Measurements from ENCODE around the gene MDP1. TPM values are rescaled to one million over a fixed set of nuclear protein-coding genes. Genes with fewer than 3 reads are reported as not detected.

MDP1 gene
- total and polyA plus RNA-seq, 2 experiments from 2014 or later: 39.3 to 70.5 TPM

- TF ChIP-seq, protein P1, sequence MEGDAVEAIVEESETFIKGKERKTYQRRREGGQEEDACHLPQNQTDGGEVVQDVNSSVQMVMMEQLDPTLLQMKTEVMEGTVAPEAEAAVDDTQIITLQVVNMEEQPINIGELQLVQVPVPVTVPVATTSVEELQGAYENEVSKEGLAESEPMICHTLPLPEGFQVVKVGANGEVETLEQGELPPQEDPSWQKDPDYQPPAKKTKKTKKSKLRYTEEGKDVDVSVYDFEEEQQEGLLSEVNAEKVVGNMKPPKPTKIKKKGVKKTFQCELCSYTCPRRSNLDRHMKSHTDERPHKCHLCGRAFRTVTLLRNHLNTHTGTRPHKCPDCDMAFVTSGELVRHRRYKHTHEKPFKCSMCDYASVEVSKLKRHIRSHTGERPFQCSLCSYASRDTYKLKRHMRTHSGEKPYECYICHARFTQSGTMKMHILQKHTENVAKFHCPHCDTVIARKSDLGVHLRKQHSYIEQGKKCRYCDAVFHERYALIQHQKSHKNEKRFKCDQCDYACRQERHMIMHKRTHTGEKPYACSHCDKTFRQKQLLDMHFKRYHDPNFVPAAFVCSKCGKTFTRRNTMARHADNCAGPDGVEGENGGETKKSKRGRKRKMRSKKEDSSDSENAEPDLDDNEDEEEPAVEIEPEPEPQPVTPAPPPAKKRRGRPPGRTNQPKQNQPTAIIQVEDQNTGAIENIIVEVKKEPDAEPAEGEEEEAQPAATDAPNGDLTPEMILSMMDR (IDR thresholded peaks at IDR 0.05; ENCODE audit: low read depth, low read length): no peak
- peak overlapping the region; percentile 98 for H3K27ac ChIP-seq
- DNase-seq (ENCODE audit: low read depth in 1 of 2, low spot score in 1 of 2): no peak
- no peaks in the 10 kb centered on the region for H3K9me3 ChIP-seq (ENCODE audit: low read depth)
- peaks cover 4% of the 10 kb centered on the region for H3K4me1 ChIP-seq (ENCODE audit: low read depth)
- H3K4me3 ChIP-seq: peak overlapping the region; percentile 67
- no peaks in the 10 kb centered on the region for H3K27me3 ChIP-seq
- peaks cover 9% of the 10 kb centered on the region for H3K36me3 ChIP-seq
Observed at GRCh38 chr14:24194186-24194872, 21.5 kb downstream of the MDP1 start.

GRCh38 chr14:24192933-24193332, 22.9 kb downstream of the MDP1 start:
- no peak for DNase-seq (ENCODE audit: low read depth in 1 of 2, low spot score in 1 of 2)
- Histone ChIP-seq H3K36me3 (peaks cover 9% of the 10 kb centered on the region), H3K4me3 (no peak overlapping the region), H3K27ac (no peak overlapping the region), H3K27me3 (no peaks in the 10 kb centered on the region), H3K9me3 (ENCODE audit: low read depth) (no peaks in the 10 kb centered on the region), H3K4me1 (ENCODE audit: low read depth) (peaks cover 4% of the 10 kb centered on the region)
- TF ChIP-seq, protein P1 (IDR thresholded peaks at IDR 0.05; ENCODE audit: low read depth, low read length): no peak

DNA sequence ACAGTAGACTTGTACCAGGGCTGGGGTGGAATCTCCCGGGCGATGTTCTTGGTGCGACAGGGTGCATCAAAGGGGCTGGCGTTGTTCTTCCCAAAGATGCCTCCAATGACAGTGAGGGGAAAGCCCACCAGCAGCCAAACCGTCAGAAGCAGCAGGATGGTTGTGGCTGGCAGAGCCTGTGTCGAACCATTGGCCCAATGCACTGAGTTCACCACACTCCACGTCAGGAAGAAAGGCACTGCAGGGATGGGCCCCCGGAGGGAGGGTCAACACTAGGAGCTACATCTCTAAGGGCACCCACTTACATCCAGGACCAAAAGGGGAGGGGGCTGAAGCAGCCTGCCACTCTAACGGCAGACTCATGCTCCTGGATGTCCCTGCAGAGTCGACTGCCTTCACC, 25.4 kb downstream of the MDP1 start:
- DNase-seq (ENCODE audit: low read depth in 1 of 2, low spot score in 1 of 2): no peak
- no peaks in the 10 kb centered on the region for H3K9me3 ChIP-seq (ENCODE audit: low read depth)
- H3K27ac ChIP-seq: no peak overlapping the region
- H3K4me3 ChIP-seq: no peak overlapping the region
- TF ChIP-seq, protein P1 (IDR thresholded peaks at IDR 0.05; ENCODE audit: low read depth, low read length): no peak
- H3K36me3 ChIP-seq: peaks cover 20% of the 10 kb centered on the region
- H3K27me3 ChIP-seq: no peaks in the 10 kb centered on the region
- H3K4me1 ChIP-seq (ENCODE audit: low read depth): no peaks in the 10 kb centered on the region

DNA sequence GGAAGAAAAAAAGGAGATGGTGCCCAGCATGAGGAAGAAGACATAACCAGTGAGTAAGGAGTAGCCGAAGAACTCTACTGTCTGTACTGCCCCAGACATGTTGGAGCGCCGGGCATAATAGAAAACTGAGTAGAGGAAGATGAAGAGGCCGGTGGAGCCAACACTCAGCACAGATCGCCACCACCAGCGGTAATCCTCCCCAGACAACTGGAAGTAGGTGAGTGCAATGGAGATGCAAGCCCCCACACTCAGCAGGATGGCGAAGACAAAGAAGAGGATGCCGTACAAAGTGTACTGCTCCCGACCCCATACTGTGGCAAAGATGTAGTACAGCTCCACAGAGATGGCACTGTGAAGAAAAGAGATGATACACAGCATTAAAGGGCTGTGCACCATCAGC, 26.4 kb downstream of the MDP1 start:
- DNase-seq (ENCODE audit: low read depth in 1 of 2, low spot score in 1 of 2): no peak
- Histone ChIP-seq H3K4me1 (ENCODE audit: low read depth) (no peaks in the 10 kb centered on the region), H3K36me3 (peaks cover 20% of the 10 kb centered on the region), H3K9me3 (ENCODE audit: low read depth) (no peaks in the 10 kb centered on the region), H3K27me3 (no peaks in the 10 kb centered on the region), H3K27ac (peak overlapping the region; percentile 63), H3K4me3 (no peak overlapping the region)
- TF ChIP-seq, protein P1 (IDR thresholded peaks at IDR 0.05; ENCODE audit: low read depth, low read length): no peak

DNA sequence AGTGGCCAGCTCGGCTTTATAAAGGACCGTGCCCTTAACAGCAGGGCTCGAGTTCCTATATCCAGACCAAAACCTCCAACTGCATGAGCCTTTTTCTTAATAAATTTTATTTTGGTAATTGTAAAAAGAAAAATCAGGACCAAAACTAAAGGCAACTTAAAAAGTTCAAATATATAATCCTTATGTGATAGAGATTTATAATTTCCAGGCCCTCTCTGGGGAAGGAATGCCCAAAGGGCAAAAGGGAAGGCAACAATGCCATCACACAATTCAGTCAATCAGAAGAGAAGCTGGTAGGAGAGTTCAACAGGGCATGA, 26.8 kb downstream of the MDP1 start:
- Histone ChIP-seq H3K9me3 (ENCODE audit: low read depth) (no peaks in the 10 kb centered on the region), H3K27me3 (no peaks in the 10 kb centered on the region), H3K4me3 (no peak overlapping the region), H3K4me1 (ENCODE audit: low read depth) (no peaks in the 10 kb centered on the region), H3K36me3 (peaks cover 20% of the 10 kb centered on the region), H3K27ac (peak overlapping the region; percentile 63)
- TF ChIP-seq, protein P1 (IDR thresholded peaks at IDR 0.05; ENCODE audit: low read depth, low read length): no peak
- DNase-seq (ENCODE audit: low read depth in 1 of 2, low spot score in 1 of 2): no peak

Data from cardiac muscle cell (in vitro differentiated cells and primary cell).